Sciatic nerve (tissue), 2 donors: ENCODE measurements around the gene PRKCZ. TPM values are rescaled to one million over a fixed set of nuclear protein-coding genes. Genes with fewer than 3 reads are reported as not detected.
"Not testable (repeated sequence)": the region's sequence is repeated elsewhere in the genome, so short reads cannot be mapped to it uniquely, and the experiment has no call there.

Experiments
- ATAC-seq: fragments of 200-7000 bp; cut with Tn5 transposase; one replicate; pipeline ENCODE4 v1.9.1; 2020; ENCODE audit warnings: mild to moderate bottlenecking, moderate library complexity
- DNase-seq: peaks from one replicate; pipeline ENCODE4 v3.0.0-alpha.2; 2020; ENCODE audit warnings: low spot score
- intact Hi-C: fragments of 100-400 bp; cut with DNase I; formaldehyde crosslinking; loops from one replicate; pipeline ENCODE4 v1.14.2; 2022
- total RNA-seq: library from RNA; stranded (reverse); fragmentation: NEBNext Ultra II Directional; extraction: Animal tissue kit (Norgen Biotek cat#: 25700); gene quantifications from one replicate; pipeline ENCODE4 v1.2.1, GENCODE V29; 2021
- donor health status: DM: no; HTN: no; CAD: no.
- donor health status: DM: no; HTN: no; CAD: no.

PRKCZ gene
- total RNA-seq, 1 donor from 2014 or later = 3.5 TPM

DNA sequence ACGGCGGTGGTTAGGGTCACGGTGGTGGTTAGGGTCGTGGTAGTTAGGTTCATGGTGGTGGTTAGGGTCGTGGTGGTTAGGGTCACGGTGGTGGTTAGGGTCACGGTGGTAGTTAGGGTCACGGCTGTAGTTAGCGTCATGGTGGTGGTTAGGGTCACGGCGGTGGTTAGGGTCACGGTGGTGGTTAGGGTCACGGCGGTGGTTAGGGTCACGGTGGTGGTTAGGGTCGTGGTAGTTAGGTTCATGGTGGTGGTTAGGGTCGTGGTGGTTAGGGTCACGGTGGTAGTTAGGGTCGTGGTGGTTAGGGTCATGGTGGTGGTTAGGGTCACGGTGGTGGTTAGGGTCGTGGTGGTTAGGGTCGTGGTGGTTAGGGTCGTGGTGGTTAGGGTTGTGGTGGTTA is 71.6 kb downstream of the PRKCZ start:
- intact Hi-C loops, ATAC-seq, DNase-seq: not testable (repeated sequence)

DNA sequence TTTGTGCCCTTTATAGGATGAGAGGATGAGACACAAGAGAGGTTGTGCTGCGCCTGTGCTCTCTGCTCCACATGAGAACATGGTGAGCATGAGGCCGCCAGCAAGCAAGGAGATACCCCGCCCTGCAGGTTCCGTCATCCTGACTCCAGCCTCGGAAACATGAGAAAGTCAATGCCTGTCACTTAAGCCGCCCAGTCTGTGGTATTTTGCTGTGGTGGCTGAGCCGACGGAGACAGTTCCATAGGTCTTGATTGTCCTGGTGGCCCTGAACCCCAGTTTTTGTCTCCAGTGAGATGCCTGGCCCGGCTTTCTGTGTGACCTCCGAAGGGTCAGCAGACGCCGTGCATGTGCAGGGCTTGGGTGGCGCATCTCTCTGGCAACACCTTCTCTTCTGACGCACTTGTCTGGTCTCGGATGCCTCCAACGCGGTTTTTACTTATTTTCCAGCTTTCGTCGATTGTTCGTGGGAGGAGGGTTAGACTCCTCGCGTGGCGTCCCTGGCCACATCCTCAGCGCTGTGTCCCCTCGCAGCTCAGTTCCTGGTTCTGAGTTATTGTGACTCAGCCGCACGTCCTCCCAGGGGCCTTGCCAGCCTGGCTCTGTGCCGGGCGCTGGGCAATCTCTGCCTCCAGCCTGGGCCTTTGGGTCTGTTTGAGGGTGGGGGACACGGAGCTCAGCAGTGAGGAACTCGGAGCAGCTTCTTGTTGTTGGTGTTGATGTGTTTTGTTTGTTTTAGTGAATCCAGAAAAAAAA is 74.4 kb downstream of the PRKCZ start:
- peak; percentile 56 for ATAC-seq
- intact Hi-C loops = no loop called here
- DNase-seq = no peak

DNA sequence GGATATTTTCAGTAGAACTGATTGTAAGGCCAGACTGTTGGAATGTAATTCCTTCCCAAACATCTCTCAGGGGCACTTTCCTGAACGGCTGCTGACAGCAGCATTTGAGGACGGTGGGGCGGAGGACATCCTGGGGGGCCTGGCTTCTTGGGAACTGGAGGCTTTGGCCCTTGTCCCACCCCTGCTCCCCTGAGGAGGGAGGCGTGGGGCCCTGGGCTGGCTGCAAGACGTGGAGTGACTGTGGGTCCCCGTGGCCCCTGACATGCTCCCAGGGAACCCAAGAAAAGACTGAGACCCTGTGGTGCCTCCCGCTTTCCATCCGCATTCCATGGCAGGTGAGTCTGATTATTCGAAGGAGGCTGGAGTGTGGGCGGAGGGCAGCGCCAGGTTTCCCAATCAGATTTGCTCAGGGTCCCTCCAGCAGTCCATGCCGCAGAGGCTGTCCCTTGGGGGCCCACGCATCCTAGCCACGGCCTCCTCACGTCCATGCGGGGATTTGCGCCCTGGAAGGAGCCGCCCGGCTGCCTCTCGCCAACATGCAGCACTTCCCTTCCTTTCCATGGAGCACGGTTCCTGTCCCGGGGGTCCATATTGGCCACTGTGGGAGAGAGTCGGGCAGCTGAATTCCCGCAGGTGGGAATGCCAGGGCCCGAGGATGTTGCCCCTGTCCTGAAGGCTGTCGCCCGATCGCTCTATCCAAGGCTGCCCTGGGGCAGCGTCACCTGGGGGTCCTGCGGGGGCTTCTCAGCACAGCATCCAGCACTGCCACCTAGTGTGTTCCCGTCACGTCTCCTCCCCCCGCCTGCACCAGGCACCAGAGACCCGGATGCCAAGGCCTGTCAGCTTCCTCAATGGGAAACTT is 75.4 kb downstream of the PRKCZ start:
- intact Hi-C loops = no loop called here
- DNase-seq = no peak
- no peak for ATAC-seq

DNA sequence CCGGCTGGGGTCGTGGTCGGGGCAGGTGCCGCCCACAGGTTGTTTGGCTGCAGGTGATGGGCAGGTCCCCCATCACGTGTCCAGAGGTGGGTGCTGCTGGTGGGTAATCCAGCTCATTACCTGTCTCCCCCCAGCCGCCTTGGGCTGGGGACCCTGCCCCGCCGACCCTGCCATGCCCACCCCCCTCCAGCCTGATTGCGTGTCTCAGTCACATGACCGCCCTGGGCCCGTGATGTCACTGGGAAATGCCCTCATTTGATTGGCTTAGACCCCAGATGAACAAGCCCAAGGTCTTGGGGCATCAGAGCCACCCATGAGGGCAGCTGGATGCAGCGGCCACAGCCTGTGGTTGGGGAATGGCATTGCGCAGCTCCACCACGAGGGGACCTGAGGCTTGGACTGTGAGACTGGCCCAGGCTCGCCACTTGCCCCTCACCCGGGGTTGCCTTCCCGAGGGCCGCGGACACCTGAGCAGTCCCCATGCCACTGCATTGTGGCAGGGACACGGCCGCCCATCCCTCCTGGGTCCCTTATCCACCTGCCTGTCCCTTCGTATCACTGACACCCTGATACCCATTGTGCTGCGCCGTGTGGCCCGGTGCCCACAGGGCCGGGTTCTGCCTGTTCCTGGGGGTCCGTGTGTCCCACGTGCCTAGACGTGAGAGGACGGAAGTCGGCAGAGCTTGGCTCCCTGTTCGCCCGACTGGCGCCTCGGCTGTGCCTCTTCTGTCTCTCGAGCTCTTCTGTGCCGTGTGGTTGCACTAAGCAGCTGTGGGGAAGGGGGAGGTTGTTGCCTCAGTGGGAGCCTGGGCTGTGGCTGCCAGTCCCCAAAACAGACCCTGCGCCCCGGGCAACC is 76.3 kb downstream of the PRKCZ start:
- DNase-seq = no peak
- intact Hi-C loops = no loop called here
- ATAC-seq = no peak

DNA sequence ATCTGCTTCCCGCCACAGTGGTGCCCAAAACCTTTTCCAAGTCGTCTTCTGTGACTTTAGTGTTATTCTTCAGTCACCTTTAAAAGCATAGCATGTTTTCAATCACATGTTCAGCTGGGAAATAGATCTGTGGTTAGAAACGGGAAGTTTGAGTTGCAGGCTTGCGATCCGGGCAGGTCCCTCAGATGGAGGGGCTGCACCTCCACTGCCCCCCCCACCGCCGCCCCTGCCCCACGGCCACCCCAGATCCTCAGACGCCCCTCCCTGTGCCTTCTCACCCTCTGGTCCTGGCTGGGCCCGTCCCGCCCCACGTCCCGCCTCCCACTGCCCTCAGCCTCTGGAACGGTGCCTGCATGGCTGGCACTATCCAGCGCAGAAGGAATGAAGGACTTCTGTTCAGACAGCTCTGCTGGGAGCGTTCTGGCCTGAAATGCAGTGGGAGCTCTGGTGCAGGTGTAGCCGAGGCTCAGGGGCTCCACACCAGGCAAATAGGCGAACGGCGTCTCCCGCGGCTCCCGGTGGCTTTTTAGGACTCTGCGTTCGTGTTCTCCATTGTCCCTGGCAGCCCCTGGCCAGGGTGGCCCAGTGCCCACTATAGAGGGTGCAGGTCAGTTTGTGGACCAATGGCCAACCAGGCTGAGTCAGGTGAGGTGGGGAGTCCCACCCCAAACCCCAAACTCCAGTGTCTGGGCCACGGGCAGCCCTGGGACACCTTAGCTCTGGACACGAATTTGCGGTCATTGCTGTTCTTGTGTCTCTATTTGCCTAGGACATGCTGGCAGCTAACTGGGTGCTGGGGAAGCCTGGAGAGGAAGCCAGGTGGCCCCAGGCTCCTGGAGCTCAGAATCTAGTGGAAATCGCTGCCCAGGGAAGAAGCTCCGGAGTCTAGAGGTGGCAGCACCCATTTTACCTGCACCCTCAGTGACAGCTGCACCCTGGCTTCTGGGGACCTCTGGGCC is 77.3 kb downstream of the PRKCZ start:
- intact Hi-C loops = no loop called here
- no peak for DNase-seq
- ATAC-seq = no peak

DNA sequence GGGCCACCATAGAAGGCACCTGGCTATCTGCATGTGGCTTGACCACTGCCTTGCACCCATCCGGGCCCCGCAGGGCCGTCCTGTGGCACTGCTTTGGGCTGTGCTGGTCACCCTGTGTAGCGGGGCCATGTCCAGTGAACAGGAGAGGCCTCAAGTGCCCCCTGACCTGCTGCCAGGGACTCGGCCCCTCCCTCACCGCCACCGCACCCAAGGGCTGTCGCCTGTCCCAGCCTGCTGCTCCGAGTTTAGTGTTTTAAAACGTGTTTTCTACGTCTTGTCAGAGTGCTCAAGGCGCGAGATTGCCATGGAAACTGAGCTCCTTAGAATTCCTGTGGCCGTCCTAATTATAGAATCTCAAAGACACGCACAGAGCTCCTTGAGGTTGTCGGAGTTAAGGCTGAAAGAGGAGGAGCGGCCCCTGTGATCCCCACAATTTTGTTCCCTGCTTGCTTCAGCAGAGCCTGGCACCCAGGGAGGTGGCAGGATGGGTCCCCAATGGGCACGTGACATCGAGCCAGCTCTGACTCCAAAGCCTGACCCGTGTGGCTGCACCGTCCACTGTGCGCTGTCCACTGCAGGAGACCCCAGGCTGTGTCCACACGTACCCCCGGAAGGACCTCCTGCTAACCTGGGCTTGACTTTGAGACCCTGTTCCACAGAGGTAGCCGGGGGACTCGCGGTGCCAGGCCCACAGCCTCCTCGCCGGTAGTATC is 78.1 kb downstream of the PRKCZ start:
- intact Hi-C loops = no loop called here
- ATAC-seq (no peak), DNase-seq (no peak)

DNA sequence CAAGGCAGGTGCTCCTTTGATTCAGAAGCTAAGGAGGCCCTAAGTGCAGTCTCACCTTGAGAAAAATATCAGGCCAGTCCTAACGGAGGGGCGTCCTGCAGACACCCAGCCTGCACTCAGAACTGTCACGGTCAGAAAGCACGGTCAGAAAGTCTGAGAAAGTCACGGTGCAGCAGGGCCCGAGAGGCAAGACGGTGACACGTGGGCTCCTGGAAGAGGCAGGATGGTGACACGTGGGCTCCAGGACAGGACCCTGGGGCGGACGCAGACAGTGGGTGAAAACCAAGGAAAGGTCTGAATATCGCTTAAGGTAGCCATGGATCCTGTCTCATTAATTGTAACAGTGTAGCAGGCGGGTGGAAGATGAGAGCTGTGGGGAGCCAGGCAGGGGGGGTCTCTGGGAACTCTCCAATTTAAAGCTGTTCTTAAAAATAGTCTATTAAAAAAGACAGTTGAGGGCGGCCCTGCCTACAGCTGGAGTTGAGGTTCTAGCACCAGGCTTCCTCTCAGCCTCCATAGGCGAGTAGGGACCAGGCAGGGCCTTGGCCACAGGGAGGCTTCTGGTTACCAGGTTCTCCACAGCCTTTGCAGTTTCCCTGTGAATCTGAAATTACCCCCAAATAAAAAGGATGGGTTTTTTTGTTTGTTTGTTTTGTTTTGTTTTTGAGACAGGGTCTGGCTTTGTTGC is 79.2 kb downstream of the PRKCZ start:
- DNase-seq = no peak
- intact Hi-C loops = no loop called here
- ATAC-seq = no peak

DNA sequence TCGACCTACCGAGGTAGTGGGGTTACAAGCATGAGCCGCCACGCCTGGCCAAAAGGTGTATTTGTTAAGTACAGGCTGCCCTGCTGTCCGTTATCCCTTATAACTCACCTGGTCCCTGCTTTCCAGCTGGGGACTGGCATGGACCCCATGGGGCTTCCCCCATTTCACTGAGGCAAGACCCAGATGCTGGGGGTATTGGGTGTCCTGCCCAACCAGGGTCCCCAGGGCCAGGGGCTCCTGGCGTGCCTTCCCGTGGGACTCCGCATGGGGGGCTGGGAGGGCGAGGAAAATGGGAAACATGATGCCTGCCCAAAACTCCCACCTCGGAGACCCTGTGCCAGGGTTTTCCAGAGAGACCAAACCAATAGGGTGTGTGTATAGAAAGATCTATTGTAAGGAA is 79.9 kb downstream of the PRKCZ start:
- intact Hi-C loops = loop anchor here (10.0 kb wide), 1 partner anchor 55 kb away; no protein-coding TSS in a partner anchor
- DNase-seq (no peak), ATAC-seq (no peak)

DNA sequence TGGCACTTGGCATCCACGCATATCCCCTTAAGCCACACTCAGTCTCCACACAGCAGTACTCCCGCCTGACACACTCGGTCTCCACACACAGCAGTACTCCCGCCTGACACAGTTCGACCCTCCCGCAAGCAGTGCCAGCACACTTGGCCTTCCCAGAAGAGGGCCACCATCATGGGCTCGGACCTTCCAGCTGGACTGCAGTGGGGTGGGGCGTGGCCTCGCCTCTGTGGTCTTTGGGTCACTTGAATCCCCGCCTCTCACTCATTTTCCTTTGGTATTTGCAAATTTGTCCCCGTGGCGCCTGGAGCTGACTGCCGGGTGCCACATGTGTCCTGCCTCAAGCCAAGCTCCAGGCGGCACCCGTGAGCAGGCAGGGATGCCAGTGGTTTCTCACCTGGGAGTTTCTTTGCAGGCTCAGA is 80.7 kb downstream of the PRKCZ start:
- ATAC-seq (no peak), DNase-seq (no peak)
- intact Hi-C loops = loop anchor here (10.0 kb wide), 1 partner anchor 54 kb away; no protein-coding TSS in a partner anchor

DNA sequence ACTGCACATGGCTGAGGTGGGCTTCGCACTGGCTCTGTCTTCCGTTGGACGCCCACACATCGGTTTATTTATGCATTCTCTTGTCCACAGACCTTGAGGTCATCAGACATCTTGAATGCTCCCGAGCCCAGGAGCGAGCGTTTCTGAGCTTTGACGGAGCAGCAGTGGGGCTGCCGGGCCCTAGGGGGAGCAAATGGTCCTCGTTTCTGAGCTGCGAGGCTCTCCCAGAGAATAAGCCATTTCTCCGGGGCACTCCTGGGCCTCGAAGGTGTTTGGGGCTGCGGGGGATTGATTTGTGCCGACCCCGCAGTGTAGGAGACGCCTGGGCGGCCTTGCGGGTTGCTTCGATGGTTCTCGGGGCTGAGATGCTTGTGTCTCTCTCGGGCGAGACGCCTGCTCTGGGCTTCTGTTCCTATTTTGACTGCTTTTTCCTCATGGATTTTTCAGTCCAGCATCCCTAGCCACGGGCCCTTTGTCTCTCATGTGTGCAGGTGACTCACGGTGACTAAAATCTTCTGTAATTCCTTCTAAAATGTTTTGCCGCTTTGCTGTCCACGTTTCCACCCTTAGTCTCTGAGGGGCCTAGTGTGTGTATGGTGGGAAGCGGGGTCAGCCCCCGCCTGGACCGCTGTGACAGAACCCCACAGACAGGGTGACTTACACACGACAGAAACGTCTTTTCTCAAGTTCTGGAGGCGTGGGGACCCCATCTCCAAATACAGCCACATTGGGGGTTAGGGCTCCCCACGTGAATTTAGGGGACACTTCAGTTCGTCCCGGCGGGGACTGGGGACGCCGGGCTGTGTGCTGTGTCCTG is 82.2 kb downstream of the PRKCZ start:
- peak; percentile 72 for DNase-seq
- peak; percentile 37 for ATAC-seq
- intact Hi-C loops = loop anchor here (10.0 kb wide), 1 partner anchor 52 kb away; no protein-coding TSS in a partner anchor

DNA sequence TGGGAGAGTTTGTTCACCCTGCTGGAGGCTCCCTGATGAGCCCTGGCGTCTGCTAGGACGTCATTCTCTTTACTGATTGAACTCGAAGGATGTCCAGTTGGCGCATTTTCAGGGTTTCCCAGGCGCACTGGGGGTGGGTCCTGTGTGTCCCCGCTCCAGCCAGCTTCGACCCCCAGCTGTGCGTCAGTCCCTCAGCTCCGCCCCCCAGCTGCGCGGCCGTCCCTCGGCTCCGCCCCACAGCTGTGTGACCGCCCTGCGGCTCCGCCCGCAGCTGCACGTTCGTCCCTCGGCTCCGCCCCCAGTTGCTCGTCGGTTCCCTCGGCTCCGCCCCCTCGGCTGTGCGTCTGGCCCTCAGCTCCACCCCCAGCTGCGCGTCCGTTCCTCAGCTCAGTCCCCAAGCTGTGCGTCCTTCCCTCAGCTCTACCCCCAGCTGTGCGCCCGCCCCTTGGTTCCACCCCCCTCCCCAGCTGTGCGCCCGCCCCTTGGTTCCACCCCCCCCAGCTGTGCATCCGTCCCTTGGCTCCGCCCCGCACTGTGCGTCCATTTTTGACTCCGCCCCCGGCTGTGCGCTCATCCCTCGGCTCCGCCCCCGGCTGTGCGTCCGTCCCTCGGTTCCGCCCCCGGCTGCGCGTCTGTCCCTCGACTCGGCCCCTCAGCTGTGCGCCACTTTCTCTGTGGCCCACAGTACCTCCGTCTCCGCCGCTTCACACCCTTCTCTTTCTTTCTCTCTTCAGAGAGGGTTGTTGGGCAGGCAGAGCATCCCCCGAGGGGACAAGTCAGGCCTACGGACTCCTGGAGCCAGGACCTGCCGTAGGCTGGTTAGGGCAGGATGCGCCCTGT is 83.0 kb downstream of the PRKCZ start:
- ATAC-seq = peak; percentile 94
- peak; percentile 100 for DNase-seq
- intact Hi-C loops = loop anchor here (10.0 kb wide), 1 partner anchor 52 kb away; no protein-coding TSS in a partner anchor

DNA sequence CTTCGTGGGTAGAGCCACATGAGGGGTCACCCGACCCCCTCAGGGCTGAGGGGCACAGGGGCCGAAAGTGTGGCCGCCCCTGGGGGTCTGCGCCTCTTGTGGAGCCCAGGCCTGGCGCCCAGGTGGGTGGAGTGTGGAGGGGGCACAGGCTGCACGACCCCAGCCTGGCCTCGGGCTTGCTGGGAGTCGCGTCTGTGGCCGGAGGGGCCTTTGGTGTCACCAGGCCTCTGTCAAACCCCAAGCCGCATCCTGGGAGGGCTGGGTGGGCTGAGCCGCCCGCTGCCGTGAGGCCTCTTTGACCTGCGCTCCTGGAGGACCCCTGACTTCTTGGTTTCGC is 83.6 kb downstream of the PRKCZ start:
- DNase-seq (no peak), ATAC-seq (no peak)
- intact Hi-C loops = loop anchor here (10.0 kb wide), 1 partner anchor 51 kb away; no protein-coding TSS in a partner anchor

DNA sequence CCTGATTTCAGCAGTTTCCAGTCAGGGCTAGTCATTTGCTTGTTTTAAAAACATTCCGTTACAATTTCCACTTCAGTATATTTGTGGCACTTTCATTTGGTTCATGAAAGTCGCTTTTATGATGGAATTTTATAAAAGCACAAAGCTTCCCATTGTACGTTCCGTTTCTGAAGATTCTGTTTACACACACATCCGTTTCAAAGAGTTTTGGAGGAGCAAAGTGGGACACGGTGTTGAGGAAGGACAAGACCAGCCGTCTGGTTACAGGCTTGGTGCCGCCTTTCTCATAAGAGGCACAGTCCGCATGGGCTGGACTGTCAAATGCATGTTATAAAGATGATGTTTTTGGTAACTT is 84.0 kb downstream of the PRKCZ start:
- intact Hi-C loops = loop anchor here (10.0 kb wide), 1 partner anchor 51 kb away; no protein-coding TSS in a partner anchor
- no peak for ATAC-seq
- DNase-seq = no peak

DNA sequence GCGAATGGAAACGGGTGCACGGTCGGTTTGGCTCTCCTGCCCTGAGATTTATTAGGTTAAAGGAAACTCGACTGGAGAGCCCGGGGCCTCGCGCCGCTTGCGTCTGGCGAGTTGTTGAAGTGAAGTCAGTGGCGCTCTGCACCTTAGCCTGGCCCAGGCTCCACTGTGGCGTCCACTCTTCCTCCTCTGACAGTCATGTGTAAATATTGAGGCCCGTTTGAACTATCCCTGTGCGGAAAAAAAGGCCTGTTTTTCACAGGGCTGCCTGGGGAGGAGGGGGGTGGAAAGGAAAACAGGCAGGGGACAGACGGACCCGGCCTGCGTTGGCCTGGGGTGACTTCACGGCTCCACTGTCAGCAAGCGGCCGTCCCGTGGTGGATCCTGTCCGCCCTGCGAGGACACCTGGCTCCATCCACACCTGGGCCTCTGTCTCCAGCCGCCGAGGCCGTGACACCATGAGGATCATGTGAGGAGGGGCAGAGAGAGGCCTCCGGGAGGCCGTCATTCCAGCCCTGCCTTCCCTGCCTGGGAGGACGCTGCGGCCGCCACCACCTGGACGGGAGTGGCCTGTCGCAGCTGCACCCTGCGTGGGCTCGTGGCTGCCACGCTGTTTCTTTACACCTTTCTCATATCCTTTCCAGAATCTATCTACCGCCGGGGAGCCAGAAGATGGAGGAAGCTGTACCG is 84.6 kb downstream of the PRKCZ start:
- DNase-seq = no peak
- no peak for ATAC-seq
- intact Hi-C loops = loop anchor here (10.0 kb wide), 1 partner anchor 50 kb away; no protein-coding TSS in a partner anchor

DNA sequence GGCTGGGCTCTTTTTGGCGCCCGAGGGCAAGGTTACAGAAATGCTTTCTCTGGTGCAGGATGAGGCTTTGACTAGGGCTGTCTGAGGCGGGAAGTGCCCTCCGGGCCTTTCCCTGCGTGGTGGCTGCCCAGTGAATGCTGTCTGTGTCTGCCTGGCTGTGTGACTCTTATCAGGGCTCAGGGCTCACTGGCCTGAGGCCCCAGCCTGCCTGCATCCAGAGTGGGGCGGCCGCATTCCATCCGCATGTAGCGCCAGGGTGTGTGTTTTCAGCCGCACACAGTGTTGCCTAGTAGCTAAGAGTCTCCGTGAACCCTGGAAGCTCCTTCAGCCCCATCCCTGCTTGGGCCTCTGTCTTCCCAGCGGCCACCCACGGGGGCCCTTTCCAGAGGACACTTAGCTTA is 85.2 kb downstream of the PRKCZ start:
- ATAC-seq (peak; percentile 47), DNase-seq (no peak)
- intact Hi-C loops = loop anchor here (10.0 kb wide), 1 partner anchor 49 kb away; no protein-coding TSS in a partner anchor
